ENCODE measurements around the gene FOXJ2.
"Not testable (repeated sequence)": the region's sequence is repeated elsewhere in the genome, so short reads cannot be mapped to it uniquely, and the experiment has no call there.

The FOXJ2 gene

DNA sequence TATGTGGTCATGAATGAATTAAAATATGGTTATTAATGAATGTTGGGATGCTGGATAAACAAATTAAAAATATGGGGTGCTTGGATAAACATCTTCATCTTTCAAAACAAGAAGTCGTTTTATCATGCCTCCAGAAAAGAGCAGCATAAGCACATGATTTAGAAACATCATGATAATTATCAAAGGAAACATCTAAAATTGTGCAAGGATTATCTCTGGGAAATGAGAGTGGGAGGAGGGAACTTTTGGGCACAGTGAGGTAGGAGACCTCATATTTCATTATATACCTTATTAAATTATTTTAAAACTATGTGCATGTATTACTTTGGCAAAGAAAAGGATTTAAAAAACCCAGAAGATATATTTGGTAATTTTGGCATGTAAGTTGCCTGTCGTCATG is 24.8 kb downstream of the FOXJ2 start:
- POLR2A ChIA-PET = no interaction called here
- no peak overlapping the region for H3K4me3 ChIP-seq (ENCODE audit: low read depth, low read length)
- CTCF ChIA-PET = interaction anchor here (0.9 to 12.8 kb wide), 3 partner anchors 12 to 19 kb away, joined by 4 to 114 read pairs (median 5); no protein-coding TSS in a partner anchor
- DNase-seq (ENCODE audit: low read depth, low spot score) = no peak
- TF ChIP-seq CTCF (IDR thresholded peaks at IDR 0.05; ENCODE audit: insufficient read depth, low read length, missing control alignments) = no peak

- no peak for TF ChIP-seq CTCF (IDR thresholded peaks at IDR 0.05; ENCODE audit: insufficient read depth, low read length, missing control alignments)
- CTCF ChIA-PET = interaction anchor here (0.7 to 12.8 kb wide), 3 partner anchors 12 to 17 kb away, joined by 3 to 114 read pairs (median 4); no protein-coding TSS in a partner anchor
- no peak for DNase-seq (ENCODE audit: low read depth, low spot score)
- POLR2A ChIA-PET = no interaction called here
- no peak overlapping the region for H3K4me3 ChIP-seq (ENCODE audit: low read depth, low read length)
These were observed 25.3 kb downstream of the FOXJ2 start for GRCh38 chr12:8057839-8058238.

DNA sequence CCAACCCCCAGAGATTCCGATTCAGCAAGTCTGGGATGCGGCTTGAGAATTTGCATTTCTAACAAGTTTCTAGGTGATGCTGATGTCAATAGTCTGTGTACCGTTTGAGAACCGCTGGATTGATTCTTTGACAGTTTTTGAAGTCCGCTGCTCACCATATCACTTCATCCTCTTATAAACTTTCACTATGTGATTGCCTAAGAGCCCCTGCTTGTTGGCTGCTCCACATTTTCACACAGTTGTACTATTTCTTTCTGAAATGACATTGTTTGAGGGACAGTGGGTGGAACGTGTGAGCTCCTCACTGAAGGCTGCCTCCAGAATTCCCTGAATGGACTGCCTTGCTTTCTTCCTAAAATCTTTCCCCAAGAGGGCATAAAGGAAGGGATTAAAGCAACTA is 26.0 kb downstream of the FOXJ2 start:
- ChIA-PET POLR2A (no interaction called here), CTCF (interaction anchor here (1.1 to 12.8 kb wide), 4 partner anchors 11 to 17 kb away, joined by 3 to 114 read pairs (median 4); no protein-coding TSS in a partner anchor)
- H3K4me3 ChIP-seq (ENCODE audit: low read depth, low read length) = no peak overlapping the region
- no peak for TF ChIP-seq CTCF (IDR thresholded peaks at IDR 0.05; ENCODE audit: insufficient read depth, low read length, missing control alignments)
- no peak for DNase-seq (ENCODE audit: low read depth, low spot score)

DNA sequence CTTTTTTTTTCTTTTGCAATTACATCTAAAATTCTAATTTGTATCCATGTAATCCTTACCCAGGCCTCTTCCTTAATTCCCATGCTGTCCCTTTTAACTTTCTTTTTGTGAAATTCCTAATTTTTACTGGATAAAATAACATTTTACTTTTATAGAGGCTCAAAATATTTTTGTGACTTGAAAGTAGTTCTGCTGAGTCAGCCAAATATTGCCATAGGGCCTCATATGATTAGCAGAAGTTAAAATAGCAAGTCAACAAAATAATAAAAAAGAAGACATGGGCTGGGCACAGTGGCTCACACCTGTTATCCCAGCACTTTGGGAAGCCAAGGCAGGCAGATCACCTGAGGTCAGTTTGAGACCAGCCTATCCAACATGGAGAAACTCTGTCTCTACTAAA is 31.6 kb downstream of the FOXJ2 start:
- CTCF ChIA-PET = interaction anchor here (1.7 to 12.8 kb wide), 2 partner anchors 14 to 19 kb away, joined by 7 to 114 read pairs; no protein-coding TSS in a partner anchor
- POLR2A ChIA-PET = no interaction called here

GRCh38 chr12:8065991-8066594 is 33.6 kb downstream of the FOXJ2 start, which contains the start of gene C3AR1:
TSS of gene C3AR1 (minus strand) at chr12:8066359. CDS start at chr12:8060185, 6,174 bp downstream.
- POLR2A ChIA-PET = no interaction called here
- CTCF ChIA-PET = interaction anchor here (0.8 to 12.8 kb wide), 7 partner anchors 9 to 234 kb away, joined by 3 to 114 read pairs (median 6); no protein-coding TSS in a partner anchor
- no peak for TF ChIP-seq CTCF (IDR thresholded peaks at IDR 0.05; ENCODE audit: insufficient read depth, low read length, missing control alignments)
- no peak for DNase-seq (ENCODE audit: low read depth, low spot score)
- H3K4me3 ChIP-seq (ENCODE audit: low read depth, low read length) = no peak within 1 kb of the TSS

More for the DNA sequence above, 31.6 kb downstream of the FOXJ2 start:
- no peak for TF ChIP-seq CTCF (IDR thresholded peaks at IDR 0.05; ENCODE audit: insufficient read depth, low read length, missing control alignments)
- no peak overlapping the region for H3K4me3 ChIP-seq (ENCODE audit: low read depth, low read length)
- DNase-seq (ENCODE audit: low read depth, low spot score) = no peak

GRCh38 chr12:8069582-8069981 is 37.1 kb downstream of the FOXJ2 start:
- no peak for TF ChIP-seq CTCF (IDR thresholded peaks at IDR 0.05; ENCODE audit: insufficient read depth, low read length, missing control alignments)
- H3K4me3 ChIP-seq (ENCODE audit: low read depth, low read length) = no peak overlapping the region
- no peak for DNase-seq (ENCODE audit: low read depth, low spot score)
- ChIA-PET POLR2A (no interaction called here), CTCF (interaction anchor here (1.0 to 3.4 kb wide), 4 partner anchors 9 to 24 kb away, joined by 3 to 20 read pairs (median 4); no protein-coding TSS in a partner anchor)

- CTCF ChIA-PET = interaction anchor here (1.3 to 3.4 kb wide), 2 partner anchors 13 to 26 kb away, joined by 3 to 20 read pairs; no protein-coding TSS in a partner anchor
- POLR2A ChIA-PET; DNase-seq (ENCODE audit: low read depth, low spot score); H3K4me3 ChIP-seq (ENCODE audit: low read depth, low read length): not testable (repeated sequence)
These were observed 39.3 kb downstream of the FOXJ2 start for GRCh38 chr12:8071820-8072219.
